HUES6 (cell line): Measurements from ENCODE around the gene STX4.

Source experiments
- H3K27ac ChIP-seq: 2 replicates; pipeline ENCODE4 v1.7.0; 2013; ENCODE audit warnings: low read depth, mild to moderate bottlenecking, low read length, inconsistent platforms
- H3K27me3 ChIP-seq: 2 replicates; pipeline ENCODE4 v1.6.1; 2013; ENCODE audit warnings: low read length; ENCODE audit not compliant: control insufficient read depth, insufficient read depth
- H3K36me3 ChIP-seq: 2 replicates; pipeline ENCODE4 v1.6.1; 2013; ENCODE audit warnings: low read length; ENCODE audit not compliant: control insufficient read depth, insufficient read depth
- H3K4me1 ChIP-seq: 2 replicates; pipeline ENCODE4 v1.6.1; 2013; ENCODE audit warnings: low read length; ENCODE audit not compliant: control insufficient read depth, insufficient read depth
- H3K4me3 ChIP-seq: 2 replicates; pipeline ENCODE4 v1.5.1; 2013; ENCODE audit warnings: low read depth, low read length
- H3K9ac ChIP-seq: one replicate; pipeline ENCODE4 v1.6.1; 2013; ENCODE audit warnings: mild to moderate bottlenecking, low read length
- H3K9me3 ChIP-seq: 2 replicates; pipeline ENCODE4 v1.6.1; 2013; ENCODE audit warnings: low read depth, low read length; ENCODE audit not compliant: control insufficient read depth, insufficient read depth

Gene STX4

DNA sequence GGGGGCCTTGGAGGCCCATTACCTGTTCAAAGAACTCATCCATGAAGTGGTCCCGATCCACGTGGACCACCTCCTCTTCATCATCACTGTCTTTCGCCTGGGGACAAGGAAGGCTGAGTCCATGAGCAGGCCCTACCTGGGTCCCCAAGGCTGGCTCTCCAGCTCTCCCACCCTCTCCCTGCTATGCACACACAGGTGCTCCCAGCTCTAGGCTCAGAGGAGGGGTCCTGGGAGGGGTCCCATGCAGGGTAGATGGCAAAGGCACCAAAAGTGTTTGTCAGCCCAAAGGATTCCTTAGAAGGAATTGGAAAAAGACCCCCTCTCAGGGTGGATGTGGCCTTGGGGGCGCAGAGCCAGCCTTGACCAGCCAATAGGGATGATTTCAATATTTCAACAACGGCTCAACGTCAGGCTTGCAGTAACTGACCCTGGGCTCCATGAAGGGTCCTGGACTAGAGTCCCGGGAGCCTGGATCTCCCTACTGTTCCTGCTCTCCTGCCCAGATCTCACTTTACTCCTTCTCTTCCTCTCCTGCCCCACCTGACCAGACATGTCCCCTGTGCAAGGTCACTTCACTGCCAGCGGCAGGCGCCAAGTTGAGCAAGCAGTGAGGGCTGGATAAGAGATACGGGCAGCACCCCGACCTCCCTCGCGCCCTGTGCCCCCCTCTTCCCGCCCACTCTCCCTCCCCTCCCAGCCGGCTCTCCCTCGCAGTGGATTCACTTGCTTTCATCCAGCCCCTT lies 31.7 kb upstream of the STX4 start:
- H3K9ac ChIP-seq = no peak overlapping the region
- H3K4me3 ChIP-seq = no peak overlapping the region
- H3K9me3 ChIP-seq = no peaks in the 10 kb centered on the region
- peaks cover 20% of the 10 kb centered on the region for H3K4me1 ChIP-seq
- H3K27me3 ChIP-seq = peaks cover 13% of the 10 kb centered on the region
- H3K36me3 ChIP-seq = no peaks in the 10 kb centered on the region
- no peak overlapping the region for H3K27ac ChIP-seq

DNA sequence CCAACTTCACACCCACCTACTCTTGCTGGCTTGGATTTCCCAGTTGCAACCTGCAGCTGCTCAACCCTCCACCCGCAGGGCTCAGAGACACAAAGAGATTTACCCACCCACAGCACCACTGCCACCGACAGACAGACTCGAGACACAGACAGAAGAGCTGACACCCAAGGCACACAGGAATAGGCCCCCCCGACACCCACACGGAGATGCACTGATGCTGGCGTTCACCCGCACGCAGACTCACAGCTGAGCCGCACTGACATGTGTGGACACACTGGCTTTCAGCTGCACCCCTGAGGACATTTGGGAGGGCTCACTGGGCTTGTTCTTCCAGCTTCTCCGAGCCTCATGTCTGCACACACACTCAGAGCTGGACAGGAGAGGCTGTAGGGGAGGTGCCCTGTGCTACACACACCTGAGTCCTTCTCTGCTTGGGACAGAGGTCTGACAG lies 31.1 kb upstream of the STX4 start:
- Histone ChIP-seq H3K36me3 (no peaks in the 10 kb centered on the region), H3K4me1 (peaks cover 23% of the 10 kb centered on the region), H3K27me3 (peaks cover 13% of the 10 kb centered on the region), H3K9ac (no peak overlapping the region), H3K4me3 (no peak overlapping the region), H3K27ac (no peak overlapping the region), H3K9me3 (no peaks in the 10 kb centered on the region)

GRCh38 chr16:31002862-31003341 lies 30.5 kb upstream of the STX4 start:
- Histone ChIP-seq H3K27ac (no peak overlapping the region), H3K9ac (no peak overlapping the region)

DNA sequence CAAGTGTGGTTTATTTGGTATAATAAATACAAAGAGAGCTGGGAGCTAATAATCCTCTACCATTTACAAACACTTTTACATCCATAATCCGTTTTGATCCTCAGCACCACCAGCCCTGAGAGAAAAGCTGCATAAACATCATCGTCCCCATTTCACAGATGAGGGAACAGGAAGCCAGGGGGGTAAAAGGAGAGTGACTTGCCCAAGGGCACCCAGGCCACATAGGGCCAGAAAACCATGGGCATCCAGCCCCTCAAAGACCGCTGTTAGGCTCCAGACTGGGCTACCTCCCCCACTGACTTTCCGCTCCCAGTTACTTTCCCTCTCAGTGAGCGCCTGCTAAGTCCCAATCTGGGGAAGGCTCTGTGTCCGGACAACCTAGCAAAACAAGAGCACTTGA lies 29.6 kb upstream of the STX4 start:
- H3K9me3 ChIP-seq = no peaks in the 10 kb centered on the region
- H3K4me3 ChIP-seq = no peak overlapping the region
- H3K4me1 ChIP-seq = peaks cover 15% of the 10 kb centered on the region; the same call in 1 of the 2 replicates
- no peak overlapping the region for H3K9ac ChIP-seq
- no peaks in the 10 kb centered on the region for H3K27me3 ChIP-seq
- no peak overlapping the region for H3K27ac ChIP-seq
- H3K36me3 ChIP-seq = no peaks in the 10 kb centered on the region

More at GRCh38 chr16:31002862-31003341, 30.5 kb upstream of the STX4 start:
- H3K4me1 ChIP-seq = peaks cover 20% of the 10 kb centered on the region
- no peak overlapping the region for H3K4me3 ChIP-seq
- peaks cover 7% of the 10 kb centered on the region for H3K27me3 ChIP-seq
- H3K36me3 ChIP-seq = no peaks in the 10 kb centered on the region
- no peaks in the 10 kb centered on the region for H3K9me3 ChIP-seq

- H3K36me3 ChIP-seq = no peaks in the 10 kb centered on the region
- H3K4me3 ChIP-seq = no peak overlapping the region
- no peaks in the 10 kb centered on the region for H3K9me3 ChIP-seq
- H3K9ac ChIP-seq = no peak overlapping the region
- H3K4me1 ChIP-seq = peaks cover 19% of the 10 kb centered on the region
- H3K27ac ChIP-seq = no peak overlapping the region
- no peaks in the 10 kb centered on the region for H3K27me3 ChIP-seq
These were observed 28.7 kb upstream of the STX4 start for GRCh38 chr16:31004658-31005057.

GRCh38 chr16:31005350-31006085 lies 27.8 kb upstream of the STX4 start:
- Histone ChIP-seq H3K9me3 (no peaks in the 10 kb centered on the region), H3K4me1 (peaks cover 21% of the 10 kb centered on the region), H3K36me3 (no peaks in the 10 kb centered on the region), H3K27ac (no peak overlapping the region), H3K4me3 (no peak overlapping the region), H3K27me3 (no peaks in the 10 kb centered on the region), H3K9ac (no peak overlapping the region)

GRCh38 chr16:31006086-31006385 lies 27.3 kb upstream of the STX4 start:
- Histone ChIP-seq H3K27ac (no peak overlapping the region), H3K4me3 (no peak overlapping the region), H3K4me1 (peaks cover 21% of the 10 kb centered on the region)

DNA sequence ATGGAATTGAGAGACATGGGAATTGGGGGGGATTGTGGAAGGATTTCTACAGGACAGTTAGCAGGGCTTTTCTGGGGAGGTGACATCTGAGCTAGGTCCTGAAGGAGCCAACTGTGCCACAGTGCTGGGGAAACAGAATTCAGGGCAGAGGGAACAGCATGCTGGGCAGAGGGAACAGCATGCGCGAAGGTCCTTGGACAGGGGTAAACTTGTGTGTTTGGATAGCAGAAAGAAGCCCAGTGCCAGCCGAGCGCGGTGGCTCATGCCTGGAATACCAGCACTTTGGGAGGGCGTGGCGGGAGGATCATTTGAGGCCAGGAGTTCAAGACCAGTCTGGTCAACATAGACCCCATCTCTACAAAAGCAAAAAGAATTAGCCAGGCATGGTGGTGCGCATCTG lies 26.8 kb upstream of the STX4 start:
- Histone ChIP-seq H3K9me3 (no peaks in the 10 kb centered on the region), H3K4me3 (no peak overlapping the region), H3K27me3 (peaks cover 8% of the 10 kb centered on the region), H3K9ac (no peak overlapping the region), H3K4me1 (peaks cover 21% of the 10 kb centered on the region), H3K36me3 (no peaks in the 10 kb centered on the region), H3K27ac (no peak overlapping the region)

More at GRCh38 chr16:31006086-31006385, 27.3 kb upstream of the STX4 start:
- no peak overlapping the region for H3K9ac ChIP-seq
- no peaks in the 10 kb centered on the region for H3K9me3 ChIP-seq
- no peaks in the 10 kb centered on the region for H3K36me3 ChIP-seq
- peaks cover 2% of the 10 kb centered on the region for H3K27me3 ChIP-seq

GRCh38 chr16:31007684-31008083 lies 25.7 kb upstream of the STX4 start:
- no peaks in the 10 kb centered on the region for H3K36me3 ChIP-seq
- H3K4me3 ChIP-seq = no peak overlapping the region
- H3K27me3 ChIP-seq = peaks cover 17% of the 10 kb centered on the region
- no peak overlapping the region for H3K27ac ChIP-seq
- no peak overlapping the region for H3K9ac ChIP-seq
- peaks cover 21% of the 10 kb centered on the region for H3K4me1 ChIP-seq
- no peaks in the 10 kb centered on the region for H3K9me3 ChIP-seq

DNA sequence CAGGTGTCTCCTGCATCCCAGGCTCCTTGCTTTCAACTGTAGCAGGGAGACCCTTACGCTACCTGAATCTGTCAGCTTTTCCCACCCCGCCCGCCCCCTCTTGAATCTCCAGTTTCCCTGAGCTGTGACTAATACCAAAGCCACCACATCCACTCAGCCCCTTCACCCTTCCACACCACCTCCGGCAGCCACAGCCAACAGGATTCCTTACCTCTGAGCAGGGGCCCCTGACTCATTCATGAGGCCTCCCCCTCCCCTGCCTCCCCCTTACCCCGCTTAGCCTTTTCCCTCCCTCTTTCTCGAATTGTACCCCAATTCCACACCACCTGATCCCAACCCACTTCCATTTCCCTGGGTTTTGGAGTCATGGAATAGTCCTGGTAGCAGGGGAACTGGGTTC lies 25.2 kb upstream of the STX4 start:
- peaks cover 21% of the 10 kb centered on the region for H3K4me1 ChIP-seq
- no peaks in the 10 kb centered on the region for H3K36me3 ChIP-seq
- peaks cover 17% of the 10 kb centered on the region for H3K27me3 ChIP-seq
- H3K9me3 ChIP-seq = no peaks in the 10 kb centered on the region
- H3K9ac ChIP-seq = no peak overlapping the region
- H3K4me3 ChIP-seq = no peak overlapping the region
- H3K27ac ChIP-seq = no peak overlapping the region

GRCh38 chr16:31008551-31008950 lies 24.8 kb upstream of the STX4 start:
- H3K36me3 ChIP-seq = no peaks in the 10 kb centered on the region
- no peak overlapping the region for H3K27ac ChIP-seq
- no peaks in the 10 kb centered on the region for H3K9me3 ChIP-seq
- no peak overlapping the region for H3K4me3 ChIP-seq
- H3K27me3 ChIP-seq = peaks cover 17% of the 10 kb centered on the region
- no peak overlapping the region for H3K9ac ChIP-seq
- peaks cover 21% of the 10 kb centered on the region for H3K4me1 ChIP-seq
